HCT116 (cell line): ENCODE results near the gene NDST3.

ENCODE experiments used
- MAX ChIP-seq: IDR thresholded peaks from 2 replicates; pipeline ENCODE4 v1.6.1; 2012
- YY1 ChIP-seq: IDR thresholded peaks from 2 replicates; pipeline ENCODE4 v1.6.1; 2011; ENCODE audit warnings: low read length, low read depth, moderate library complexity, mild to moderate bottlenecking; ENCODE audit not compliant: insufficient replicate concordance; ENCODE audit errors: extremely low read depth
- TF ChIP-seq, protein P1 (sequence below): IDR thresholded peaks from 2 replicates; pipeline ENCODE4 v1.6.1; 2012; ENCODE audit warnings: low read depth
- TF ChIP-seq, protein P2 (sequence below), 3 experiments: fragments of 200-600 bp in 1 of 3; sonication (generic) in 1 of 3; IDR thresholded peaks in 2 of 3; conservative IDR thresholded peaks in 1 of 3; 2 replicates each; pipeline ENCODE4 v1.5.1; 2012 to 2017; ENCODE audit warnings: low read depth in 2 of 3, low read length in 2 of 3, antibody characterized with exemption in 1 of 3, borderline replicate concordance in 1 of 3, control low read depth in 1 of 3, mild to moderate bottlenecking in 1 of 3, mixed read lengths in 1 of 3, mixed run types in 1 of 3, moderate library complexity in 1 of 3; ENCODE audit not compliant: insufficient read depth in 1 of 3

- TF ChIP-seq MAX (no peak), YY1 (no peak)
- TF ChIP-seq, protein P1, sequence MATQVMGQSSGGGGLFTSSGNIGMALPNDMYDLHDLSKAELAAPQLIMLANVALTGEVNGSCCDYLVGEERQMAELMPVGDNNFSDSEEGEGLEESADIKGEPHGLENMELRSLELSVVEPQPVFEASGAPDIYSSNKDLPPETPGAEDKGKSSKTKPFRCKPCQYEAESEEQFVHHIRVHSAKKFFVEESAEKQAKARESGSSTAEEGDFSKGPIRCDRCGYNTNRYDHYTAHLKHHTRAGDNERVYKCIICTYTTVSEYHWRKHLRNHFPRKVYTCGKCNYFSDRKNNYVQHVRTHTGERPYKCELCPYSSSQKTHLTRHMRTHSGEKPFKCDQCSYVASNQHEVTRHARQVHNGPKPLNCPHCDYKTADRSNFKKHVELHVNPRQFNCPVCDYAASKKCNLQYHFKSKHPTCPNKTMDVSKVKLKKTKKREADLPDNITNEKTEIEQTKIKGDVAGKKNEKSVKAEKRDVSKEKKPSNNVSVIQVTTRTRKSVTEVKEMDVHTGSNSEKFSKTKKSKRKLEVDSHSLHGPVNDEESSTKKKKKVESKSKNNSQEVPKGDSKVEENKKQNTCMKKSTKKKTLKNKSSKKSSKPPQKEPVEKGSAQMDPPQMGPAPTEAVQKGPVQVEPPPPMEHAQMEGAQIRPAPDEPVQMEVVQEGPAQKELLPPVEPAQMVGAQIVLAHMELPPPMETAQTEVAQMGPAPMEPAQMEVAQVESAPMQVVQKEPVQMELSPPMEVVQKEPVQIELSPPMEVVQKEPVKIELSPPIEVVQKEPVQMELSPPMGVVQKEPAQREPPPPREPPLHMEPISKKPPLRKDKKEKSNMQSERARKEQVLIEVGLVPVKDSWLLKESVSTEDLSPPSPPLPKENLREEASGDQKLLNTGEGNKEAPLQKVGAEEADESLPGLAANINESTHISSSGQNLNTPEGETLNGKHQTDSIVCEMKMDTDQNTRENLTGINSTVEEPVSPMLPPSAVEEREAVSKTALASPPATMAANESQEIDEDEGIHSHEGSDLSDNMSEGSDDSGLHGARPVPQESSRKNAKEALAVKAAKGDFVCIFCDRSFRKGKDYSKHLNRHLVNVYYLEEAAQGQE, result no peak
- TF ChIP-seq, protein P2, sequence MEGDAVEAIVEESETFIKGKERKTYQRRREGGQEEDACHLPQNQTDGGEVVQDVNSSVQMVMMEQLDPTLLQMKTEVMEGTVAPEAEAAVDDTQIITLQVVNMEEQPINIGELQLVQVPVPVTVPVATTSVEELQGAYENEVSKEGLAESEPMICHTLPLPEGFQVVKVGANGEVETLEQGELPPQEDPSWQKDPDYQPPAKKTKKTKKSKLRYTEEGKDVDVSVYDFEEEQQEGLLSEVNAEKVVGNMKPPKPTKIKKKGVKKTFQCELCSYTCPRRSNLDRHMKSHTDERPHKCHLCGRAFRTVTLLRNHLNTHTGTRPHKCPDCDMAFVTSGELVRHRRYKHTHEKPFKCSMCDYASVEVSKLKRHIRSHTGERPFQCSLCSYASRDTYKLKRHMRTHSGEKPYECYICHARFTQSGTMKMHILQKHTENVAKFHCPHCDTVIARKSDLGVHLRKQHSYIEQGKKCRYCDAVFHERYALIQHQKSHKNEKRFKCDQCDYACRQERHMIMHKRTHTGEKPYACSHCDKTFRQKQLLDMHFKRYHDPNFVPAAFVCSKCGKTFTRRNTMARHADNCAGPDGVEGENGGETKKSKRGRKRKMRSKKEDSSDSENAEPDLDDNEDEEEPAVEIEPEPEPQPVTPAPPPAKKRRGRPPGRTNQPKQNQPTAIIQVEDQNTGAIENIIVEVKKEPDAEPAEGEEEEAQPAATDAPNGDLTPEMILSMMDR (IDR thresholded peaks at IDR 0.05 in 2 of 3, conservative IDR thresholded peaks at IDR 0.05 in 1 of 3; ENCODE audit: borderline replicate concordance in 1 of 3, insufficient read depth in 1 of 3, low read depth in 2 of 3, low read length in 2 of 3), result no peak
Observed at GRCh38 chr4:118193421-118193820, 159.1 kb downstream of the NDST3 start.
